Ishikawa (cell line): Measurements from ENCODE around the gene WWOX.

Experiments used
- CEBPB ChIP-seq: IDR thresholded peaks from 2 replicates; pipeline ENCODE4 v1.6.1; 2012
- EP300 ChIP-seq: IDR thresholded peaks from 2 replicates; pipeline ENCODE4 v1.6.1; 2012; ENCODE audit warnings: borderline replicate concordance
- FOXM1 ChIP-seq: IDR thresholded peaks from 2 replicates; pipeline ENCODE4 v1.6.1; 2012; ENCODE audit warnings: low read depth, borderline replicate concordance
- MAX ChIP-seq: IDR thresholded peaks from 2 replicates; pipeline ENCODE4 v1.6.1; 2012
- RAD21 ChIP-seq: IDR thresholded peaks from 2 replicates; pipeline ENCODE4 v1.6.1; 2012; ENCODE audit warnings: low read depth
- REST ChIP-seq: IDR thresholded peaks from 2 replicates; pipeline ENCODE4 v1.6.1; 2012; ENCODE audit warnings: low read depth, mild to moderate bottlenecking
- TEAD4 ChIP-seq: IDR thresholded peaks from 2 replicates; pipeline ENCODE4 v1.6.1; 2012
- YY1 ChIP-seq: IDR thresholded peaks from 2 replicates; pipeline ENCODE4 v1.6.1; 2012; ENCODE audit warnings: low read depth
- ZBTB7A ChIP-seq: IDR thresholded peaks from 2 replicates; pipeline ENCODE4 v1.6.1; 2012; ENCODE audit warnings: low read depth

GRCh38 chr16:78576941-78577340, 477.5 kb downstream of the WWOX start:
- TF ChIP-seq EP300 (no peak), YY1 (no peak), TEAD4 (no peak), CEBPB (no peak), REST (no peak), RAD21 (no peak), MAX (no peak), FOXM1 (no peak), ZBTB7A (no peak)
